CD4-positive, alpha-beta T cell treated with Interferon gamma for 1 hour (primary cell): Measurements from ENCODE around the gene PCNX1.
"Not testable (repeated sequence)": the region's sequence is repeated elsewhere in the genome, so short reads cannot be mapped to it uniquely, and the experiment has no call there.

Experiments
- DNase-seq: peaks from one replicate; pipeline ENCODE4 v3.0.0-alpha.2; 2020

The PCNX1 gene

DNA sequence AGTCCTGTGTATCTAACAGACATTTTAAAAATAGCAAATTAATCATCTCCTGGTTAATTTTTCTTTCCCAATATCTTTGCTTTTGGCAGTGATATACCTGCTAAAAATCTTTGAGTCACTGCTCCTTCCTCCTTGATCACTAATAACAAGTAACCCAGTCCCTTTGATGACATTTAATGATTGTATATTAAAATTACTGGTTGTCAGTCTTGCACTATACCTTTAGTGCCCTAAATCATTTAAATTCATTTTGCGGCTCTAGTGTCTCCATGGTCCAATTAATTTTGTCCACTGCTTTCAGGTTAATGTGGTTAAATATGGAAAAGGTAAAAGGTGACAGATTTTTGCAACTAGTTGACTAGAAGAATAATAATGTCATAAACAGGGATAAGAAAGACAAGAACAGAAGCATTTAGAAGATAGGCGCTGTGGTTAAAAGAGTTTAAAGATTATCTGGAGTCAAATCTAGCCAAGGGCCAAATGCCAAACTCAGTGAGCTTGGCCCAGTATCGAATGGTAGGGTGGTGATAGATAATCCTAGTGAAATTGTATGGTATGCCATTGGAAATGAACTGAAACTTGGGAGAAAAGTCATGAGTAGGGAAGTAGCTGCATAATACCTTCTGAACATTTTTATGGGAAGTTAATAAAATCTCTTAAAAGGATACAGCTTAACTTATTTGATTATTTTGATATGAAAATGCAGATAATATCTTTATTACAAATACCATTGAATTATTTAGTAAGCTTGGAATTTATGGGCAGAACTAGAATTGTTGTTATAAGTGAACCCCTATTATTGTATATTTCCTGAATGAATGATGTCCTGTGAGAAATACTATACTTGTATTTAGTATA is 115.0 kb downstream of the PCNX1 start:
- no peak for DNase-seq

DNA sequence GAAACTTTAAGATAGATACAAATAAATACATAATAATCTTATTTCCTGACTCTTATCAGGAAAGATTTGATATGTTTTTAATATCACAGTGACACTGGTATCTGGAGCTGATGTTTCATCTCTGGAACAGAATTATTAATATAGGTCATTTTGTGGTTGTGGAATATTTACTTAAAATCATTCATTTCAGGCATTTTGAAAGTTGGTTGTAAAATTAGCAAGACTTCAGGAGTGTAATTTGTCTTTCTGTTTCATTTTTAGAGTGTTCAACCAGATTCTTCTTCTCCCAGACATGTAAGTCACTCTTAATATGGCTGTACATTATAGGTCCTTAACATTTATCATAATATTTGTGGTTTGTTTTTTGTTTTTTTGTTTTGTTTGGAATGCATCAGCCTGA is 115.7 kb downstream of the PCNX1 start:
- DNase-seq: no peak

DNA sequence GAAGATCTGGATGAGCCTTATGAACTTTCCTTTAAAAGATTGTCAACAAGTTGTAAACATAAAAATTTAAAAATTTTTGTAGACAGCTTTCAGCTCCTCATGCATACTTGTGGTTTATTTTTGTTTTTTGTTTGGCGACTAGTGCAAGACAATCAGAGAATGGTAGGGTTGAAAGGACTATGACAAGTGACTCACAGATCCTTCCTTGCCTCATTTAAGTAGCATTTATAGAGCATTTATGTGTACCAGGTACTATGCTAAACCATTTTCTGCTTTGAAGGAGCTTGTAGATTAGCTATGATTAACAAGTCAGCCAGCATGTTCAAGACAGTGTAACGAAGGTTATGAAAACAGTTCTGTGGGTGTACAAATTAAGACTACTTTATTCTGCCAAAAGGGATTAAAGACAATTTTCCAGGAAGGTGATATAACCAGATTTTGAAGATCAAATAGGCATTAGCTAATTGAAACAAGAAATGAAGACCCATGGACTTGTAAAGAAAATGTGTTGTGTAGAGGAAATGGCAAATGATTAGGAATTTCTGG is 122.0 kb downstream of the PCNX1 start:
- no peak for DNase-seq

DNA sequence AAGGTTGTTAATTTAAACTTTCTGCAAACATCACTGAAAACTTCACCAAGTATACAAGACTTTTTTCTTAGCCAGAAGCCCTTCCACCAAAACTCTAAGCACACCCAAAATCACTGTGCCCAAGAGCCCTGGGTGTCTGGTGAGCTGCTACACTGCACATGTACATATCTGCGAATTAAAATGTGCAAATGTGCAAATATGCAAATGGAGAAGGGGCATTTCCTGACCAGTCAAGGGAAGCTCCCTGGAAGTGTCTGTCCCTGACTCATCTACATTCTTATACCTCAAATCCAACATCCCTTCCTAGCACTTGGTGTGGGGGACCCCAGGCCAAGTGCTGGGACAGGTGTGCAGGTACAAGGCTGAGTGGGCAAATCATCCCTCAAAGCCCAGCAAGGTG is 123.7 kb downstream of the PCNX1 start:
- DNase-seq: no peak

DNA sequence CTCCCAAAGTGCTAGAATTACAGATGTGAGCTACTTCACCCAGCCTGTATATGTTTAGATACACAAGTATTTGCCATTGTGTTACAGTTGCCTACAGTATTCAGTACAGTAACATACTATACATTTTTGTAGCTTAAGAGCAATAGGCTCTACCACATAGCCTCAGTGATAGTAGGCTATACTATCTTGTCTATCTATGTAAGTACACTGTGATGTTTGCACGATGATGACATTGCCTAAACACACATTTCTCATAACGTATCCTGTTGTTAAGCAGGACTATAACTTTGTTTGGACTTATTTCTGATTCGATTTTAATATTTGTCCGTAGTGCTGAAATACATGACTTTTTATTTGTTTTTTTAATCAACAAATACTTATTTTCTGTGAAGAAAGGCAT is 129.2 kb downstream of the PCNX1 start:
- no peak for DNase-seq

DNA sequence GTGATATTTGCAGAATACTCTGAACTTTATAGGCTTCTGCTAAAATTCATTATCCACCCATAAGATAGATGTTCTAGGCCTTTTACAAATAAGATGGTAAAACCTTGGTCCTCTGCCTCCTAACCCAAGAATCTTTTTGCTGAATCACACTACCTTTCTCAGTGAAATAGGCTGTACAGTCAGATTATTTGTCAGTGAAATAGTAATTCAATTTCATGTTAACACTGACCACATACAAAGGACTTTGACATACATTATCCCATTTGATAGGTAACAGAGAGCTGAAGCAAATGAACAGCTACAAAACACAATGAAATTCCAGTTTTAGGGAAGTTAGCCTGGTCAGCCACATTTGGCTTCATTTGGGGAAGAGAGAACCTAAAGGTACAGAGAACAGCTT is 141.1 kb downstream of the PCNX1 start:
- no peak for DNase-seq

DNA sequence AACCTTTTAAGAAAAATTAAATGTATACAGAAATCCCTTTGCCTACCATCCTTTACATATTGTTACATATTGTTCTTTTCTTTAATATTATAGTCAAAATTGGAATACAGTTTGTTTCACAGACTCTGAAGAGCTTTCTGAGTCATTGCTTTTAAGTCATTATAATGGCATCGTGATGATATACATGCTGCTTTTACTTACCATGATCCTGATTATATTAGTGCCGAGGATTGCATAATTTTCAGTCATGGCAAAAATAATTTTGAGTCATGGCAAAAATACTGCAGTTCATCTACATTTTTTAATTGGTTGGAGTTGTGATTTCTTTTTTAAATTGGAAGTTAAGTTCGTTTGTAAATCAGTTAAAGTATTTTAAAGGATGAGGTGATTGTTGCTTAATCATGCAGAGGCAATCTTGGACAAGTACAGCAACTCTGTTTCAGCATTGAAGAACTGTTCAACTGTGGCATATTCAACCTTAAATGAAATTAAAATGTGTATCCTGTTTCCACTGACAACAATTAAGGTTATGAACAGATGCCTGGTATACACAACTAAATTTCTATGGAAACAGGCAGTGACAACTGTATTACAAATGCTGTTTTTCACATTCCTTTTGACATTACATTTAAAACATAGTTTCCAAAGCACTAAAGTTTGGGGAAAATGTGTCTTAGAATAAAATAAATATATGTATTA is 142.3 kb downstream of the PCNX1 start:
- DNase-seq: no peak

DNA sequence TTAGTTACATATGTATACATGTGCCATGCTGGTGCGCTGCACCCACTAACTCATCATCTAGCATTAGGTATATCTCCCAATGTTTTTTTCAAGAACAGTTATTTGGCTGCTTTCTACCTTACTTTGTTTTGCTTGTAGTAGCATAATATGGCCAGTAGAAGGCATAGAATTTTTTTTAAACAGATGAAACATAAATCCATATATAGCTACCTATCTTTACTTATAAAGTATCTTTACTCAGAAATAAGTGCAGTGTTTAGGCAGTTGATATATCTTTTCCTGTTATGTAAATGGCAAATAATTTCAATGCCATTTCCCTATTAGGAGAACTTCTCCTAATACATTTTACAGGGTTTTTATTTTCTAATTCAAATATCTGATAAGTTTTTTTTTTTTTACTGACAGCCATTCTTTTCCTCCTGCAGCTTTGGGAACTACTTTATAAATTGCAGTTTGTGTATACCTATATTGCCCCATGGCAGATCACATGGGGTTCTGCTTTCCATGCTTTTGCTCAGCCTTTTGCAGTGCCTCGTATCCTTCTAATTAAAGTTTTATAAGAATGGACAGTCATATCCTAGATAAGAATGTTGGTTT is 143.1 kb downstream of the PCNX1 start:
- DNase-seq: no peak

DNA sequence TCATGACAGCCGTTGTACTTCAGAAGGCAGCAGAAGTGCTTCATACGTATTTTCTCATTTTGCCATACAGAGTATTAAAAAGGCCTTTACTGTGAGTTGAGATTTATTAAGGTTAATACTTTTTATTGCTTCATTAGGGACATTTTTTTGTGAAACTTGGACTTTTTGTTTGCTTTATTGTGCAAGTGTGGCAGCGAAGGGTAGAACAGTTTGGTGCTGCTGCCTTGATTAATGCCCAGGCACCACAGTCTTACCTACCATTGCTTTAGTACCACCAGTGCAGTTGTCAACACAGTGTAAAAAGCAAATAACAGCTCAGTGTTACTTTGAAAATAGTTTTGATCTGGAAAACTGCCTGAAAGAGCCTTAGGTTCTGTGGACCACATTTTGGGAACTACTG is 147.4 kb downstream of the PCNX1 start:
- no peak for DNase-seq

DNA sequence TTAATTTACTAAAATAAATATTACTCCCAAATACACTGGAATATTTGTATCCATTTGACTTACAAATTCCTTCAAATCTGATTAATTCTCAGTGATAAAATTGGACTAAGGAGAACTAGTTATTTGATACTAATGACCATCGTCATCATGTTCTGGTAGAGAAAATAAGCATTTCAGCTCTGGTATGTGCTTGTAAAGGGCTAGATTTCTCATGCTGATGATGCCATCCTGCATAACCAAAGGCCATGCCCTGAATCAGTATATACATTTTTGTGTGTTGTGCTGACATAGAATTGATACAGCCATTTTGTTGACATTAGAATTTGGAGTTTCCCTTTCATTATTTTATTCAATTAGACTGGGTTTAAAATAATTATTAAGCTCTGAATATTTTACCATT is 148.9 kb downstream of the PCNX1 start:
- no peak for DNase-seq

DNA sequence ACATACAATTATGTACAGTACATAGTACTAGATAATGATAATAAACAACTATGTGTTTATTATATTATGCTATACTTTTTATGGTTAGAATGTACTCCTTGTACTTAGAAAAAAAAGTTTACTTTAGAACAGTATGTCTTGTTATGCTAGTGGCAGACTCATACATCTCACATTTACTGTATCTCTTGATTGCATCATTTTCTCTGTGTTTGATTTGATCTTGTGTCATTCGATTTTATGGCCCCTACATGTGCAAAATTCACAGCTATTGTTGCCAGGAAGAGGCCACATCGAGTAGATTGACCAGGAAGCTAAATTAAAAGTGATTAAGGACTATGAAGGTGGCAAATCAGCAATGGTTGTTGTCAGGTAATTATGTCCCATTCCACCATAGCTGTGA is 153.0 kb downstream of the PCNX1 start:
- no peak for DNase-seq

DNA sequence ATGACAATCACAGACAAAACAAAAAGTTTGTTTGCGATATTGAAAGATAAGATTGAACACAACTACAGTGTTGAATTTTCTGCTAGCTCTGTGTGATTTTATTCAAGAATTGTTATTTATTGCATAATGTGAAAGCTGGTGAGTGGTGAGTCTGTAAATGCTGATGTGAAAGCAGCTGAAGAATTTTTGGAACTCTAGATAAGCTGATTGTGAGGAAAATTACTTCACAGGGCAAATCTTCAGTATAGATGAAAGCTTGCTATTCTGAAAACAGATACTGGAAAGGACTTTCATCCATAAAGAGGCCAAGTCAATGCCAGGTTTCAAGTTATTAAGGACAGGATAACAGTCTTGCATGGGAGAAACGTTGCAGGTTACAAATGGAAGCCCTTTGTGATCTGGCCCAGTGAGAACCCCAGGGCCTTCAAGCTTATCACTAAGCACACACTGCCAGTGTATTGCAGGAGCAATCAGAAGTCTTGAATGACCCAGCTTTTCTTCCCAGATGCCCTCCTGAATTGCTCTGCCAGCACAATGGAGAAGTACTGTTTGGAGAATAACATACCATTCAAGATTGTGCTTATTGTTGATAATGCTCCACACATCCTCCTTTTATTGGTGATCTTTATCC is 153.7 kb downstream of the PCNX1 start:
- DNase-seq: no peak

DNA sequence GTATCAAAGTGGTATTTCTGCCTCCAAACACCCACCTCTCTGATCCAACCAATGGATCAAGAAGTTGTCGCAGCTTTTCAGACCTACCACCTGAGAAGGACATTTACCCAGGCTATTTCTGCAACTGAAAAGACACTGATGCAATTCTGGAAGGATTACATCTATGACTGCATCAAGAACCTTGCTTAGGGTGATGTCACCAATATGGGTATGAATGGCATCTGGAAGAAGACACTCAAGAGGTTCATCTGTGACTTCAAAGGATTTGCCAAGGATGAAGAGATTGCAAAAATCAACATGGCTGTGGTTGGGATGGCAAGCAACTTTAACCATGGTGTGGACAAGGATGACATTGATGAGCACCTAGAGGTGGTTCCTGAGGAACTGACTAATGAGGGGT is 154.2 kb downstream of the PCNX1 start:
- DNase-seq: no peak

DNA sequence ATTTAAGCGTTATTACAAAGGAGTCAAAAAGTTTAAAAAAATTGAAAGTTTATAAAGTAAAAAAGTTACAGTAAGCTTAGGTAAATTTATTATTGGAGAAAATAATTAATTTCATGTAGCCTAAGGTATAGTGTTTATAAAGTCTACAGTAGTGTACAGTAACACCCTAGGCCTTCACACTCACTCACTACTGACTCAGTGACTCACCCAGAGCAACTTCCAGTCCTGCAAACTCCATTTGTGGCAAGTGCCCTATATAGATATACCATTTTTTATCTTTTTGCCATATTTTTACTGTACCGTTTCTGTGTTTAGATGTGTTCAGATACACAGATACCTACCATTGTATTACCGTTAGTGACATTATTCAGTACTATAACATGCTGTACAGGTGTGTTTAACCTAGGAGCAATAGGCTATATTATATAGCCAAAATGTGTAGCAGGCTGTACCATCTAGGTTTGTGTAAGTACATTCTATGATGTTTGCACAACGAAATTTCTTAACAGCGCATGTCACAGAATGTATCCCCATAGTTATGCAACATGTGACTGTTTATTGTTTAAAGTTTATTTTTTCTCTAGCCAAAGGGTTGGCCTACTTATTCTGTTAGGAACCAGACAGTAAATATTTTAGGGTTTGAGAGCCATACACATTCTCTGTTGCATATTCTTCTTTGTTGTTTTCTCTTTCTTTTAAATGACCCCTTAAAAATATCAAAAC is 155.5 kb downstream of the PCNX1 start:
- DNase-seq: no peak

DNA sequence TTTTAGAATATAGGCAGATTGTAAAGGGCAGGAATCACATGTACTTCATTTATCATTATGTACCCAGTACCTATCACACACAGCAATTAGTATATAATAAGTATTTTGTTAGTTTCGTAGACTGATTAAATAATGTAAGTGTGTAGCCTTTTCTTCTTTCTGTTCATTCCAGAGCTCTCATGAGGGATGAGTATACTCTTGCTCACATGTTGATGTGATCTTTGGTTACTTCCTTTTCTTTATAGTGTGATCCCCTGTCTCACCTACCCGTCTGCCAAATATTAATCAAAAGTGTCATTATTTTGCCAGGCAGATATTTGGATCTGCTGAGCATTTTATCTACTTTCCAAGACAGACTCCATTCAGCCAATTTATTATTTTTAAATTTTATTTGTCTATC is 156.1 kb downstream of the PCNX1 start:
- no peak for DNase-seq

DNA sequence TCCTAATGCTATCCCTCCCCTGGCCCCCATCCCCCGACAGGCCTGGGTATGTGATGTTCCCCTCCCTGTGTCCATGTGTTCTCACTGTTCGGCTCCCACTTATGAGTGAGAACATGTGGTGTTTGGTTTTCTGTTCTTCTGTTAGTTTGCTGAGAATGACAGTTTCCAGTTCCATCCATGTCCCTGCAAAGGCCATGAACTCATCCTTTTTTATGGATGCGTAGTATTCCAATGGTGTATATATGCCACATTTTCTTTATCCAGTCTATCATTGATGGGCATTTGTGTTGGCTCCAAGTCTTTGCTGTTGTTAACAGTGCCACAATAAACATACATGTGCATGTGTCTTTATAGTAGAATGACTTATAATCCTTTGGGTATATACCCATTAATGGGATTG is 157.5 kb downstream of the PCNX1 start:
- DNase-seq: not testable (repeated sequence)

DNA sequence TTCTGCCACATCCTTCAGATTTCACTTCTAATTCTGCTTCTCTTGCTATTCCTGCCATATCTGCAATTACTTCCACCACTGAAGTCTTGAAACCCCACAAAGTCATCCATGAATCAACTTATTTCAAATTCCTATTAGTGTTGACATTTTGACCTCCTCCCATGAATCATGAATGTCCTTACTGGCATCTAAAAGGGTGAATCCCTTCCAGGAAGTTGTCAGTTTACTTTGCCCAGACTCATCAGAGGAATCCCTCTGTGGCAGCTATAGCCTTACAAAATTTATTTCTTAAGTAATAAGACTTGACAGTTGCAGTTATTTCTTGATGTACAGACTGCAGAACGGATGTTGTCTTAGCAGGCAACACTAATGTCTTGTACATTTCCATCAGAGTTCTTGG is 162.9 kb downstream of the PCNX1 start:
- no peak for DNase-seq

DNA sequence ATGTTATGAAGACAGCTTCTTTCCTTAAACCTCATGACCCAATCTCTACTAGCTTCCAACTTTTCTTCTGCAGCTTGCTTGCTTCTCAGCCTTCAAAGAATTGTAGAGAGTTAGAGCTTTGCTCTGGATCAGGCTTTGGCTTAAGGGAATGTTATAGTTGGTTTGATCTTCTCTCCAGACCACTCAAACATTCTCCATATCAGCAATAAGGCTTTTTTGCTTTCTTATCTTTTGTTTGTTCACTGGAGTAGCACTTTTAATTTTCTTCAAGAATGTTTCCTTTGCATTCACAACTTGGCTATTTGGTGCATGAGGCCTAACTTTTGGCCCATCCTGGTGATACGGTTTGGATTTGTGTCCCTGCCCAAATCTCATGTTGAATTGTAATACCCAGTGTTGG is 163.8 kb downstream of the PCNX1 start:
- DNase-seq: no peak

DNA sequence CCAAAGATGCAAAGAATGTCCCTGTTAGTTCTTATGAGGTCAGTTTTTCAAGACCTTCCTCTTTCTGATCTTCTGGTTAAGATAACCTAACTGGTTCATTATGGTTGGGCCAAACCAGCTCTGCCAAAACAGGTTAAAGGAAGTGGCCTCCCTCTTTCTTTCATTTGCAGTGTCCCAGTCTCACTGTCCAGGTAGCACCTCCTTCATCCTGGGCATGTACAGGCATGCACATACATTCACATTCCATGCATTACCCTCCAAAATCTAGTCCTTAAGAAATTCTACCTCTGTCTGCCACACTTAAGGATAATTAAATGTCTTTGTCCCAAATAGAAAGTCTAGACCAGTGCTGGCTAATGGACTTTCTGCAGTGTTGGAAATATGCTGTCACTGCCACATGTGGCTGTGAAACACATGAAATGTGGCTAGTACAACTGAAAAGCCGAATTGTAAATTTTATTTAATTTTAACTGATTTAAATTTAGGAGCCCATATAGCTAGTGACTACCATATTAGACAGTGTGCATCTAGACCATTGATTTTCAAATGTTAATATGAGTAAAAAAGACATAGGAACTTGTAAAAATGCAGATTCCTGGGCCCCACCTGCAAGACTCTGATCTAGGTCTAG is 169.3 kb downstream of the PCNX1 start:
- no peak for DNase-seq

DNA sequence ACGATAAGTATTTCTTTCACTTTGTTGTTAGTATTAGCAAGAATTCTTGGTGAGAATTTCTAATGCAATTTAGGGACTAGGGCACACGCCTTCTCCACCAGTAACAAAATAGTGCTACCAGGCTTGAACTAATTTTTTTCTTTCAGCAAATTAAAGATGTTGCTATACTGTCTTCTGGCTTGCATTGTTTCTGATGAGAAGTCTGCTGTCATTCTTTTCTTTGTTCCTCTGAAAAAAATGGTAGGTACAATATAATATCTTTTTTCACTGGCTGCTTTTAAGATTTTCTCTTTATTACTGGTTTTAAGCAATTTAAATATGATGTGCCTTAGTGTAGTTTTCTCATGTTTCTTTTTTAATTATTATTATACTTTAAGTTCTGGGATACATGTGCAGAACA is 171.2 kb downstream of the PCNX1 start:
- no peak for DNase-seq

DNA sequence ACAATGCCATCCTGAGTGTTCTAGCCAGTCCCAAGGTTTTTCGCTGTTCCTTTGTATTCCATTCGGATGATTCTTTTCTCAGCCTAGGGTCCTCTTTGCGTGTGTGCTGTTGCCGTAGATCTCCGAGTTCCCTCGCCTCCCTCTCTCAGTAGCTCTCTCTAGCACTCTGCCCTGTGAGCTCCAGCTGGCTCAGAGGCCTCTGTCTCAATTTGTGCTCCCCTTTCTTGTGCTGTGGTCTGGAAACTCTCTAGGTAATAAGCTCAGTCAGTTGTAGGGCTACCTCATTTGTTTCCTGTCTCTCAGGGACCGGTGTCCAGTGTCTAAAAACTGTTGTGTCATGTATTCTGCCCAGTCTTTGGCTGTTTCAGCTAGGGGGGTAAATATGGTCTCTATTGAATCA is 179.3 kb downstream of the PCNX1 start:
- DNase-seq: no peak

DNA sequence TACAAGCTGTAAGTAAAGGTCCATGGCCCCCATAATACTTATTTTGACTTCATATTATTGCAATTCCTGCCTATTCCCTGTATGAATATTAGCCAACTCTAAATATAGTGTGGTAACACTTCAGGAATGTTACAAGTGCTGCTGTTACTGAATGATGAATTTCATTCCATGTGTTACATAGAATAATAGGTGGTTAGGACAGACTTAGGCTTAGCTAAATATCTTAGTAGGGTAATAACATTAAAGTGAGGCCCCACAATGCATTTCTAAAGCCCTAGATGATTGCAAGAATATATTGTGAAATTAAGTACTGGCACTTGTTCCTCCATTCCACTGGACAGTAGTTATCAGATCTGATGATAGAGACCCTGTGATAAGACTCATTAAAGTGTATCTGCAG is 182.7 kb downstream of the PCNX1 start:
- no peak for DNase-seq
